Measurements from ENCODE around the gene MYOCD. TPM values are rescaled to one million over a fixed set of nuclear protein-coding genes. Genes with fewer than 3 reads are reported as not detected.

Gene MYOCD
- polyA plus RNA-seq, 2 of the 4 experiments (the other 2 are of a cell fraction), result 8.6 to 12.5 TPM

DNA sequence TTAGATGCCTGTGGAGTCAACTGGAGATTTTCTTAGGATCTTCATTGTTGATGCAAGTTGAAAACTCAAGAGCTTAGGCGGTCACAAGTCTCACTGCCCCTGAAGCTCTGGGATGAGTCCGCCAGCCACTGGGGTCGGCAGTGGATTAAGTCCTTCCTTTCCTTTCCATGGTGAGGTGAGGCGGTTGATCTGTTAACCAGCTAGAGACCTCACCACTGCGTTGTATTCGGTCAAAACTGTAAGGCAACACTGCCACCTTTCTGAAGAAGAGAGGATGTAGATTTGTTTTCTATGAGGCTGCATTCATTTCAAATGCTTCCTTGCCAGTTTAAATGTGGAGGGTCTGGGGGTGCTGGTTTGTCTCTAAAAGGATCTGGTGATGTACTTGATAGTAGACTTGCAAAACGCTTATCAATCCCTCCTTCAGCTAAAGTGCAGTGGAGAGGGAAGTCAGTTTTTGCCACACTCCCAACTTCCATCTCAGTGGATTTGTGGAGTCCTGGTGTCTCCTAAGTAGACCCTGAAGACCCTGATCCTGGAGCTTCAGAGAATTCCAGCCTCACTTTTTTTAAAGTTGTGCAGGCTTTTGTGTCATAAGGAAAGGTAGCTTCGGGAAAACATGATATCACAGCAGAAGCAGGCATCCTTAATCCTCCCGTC lies 1.7 kb downstream of the MYOCD start (continued):
- TF ChIP-seq, protein P1, sequence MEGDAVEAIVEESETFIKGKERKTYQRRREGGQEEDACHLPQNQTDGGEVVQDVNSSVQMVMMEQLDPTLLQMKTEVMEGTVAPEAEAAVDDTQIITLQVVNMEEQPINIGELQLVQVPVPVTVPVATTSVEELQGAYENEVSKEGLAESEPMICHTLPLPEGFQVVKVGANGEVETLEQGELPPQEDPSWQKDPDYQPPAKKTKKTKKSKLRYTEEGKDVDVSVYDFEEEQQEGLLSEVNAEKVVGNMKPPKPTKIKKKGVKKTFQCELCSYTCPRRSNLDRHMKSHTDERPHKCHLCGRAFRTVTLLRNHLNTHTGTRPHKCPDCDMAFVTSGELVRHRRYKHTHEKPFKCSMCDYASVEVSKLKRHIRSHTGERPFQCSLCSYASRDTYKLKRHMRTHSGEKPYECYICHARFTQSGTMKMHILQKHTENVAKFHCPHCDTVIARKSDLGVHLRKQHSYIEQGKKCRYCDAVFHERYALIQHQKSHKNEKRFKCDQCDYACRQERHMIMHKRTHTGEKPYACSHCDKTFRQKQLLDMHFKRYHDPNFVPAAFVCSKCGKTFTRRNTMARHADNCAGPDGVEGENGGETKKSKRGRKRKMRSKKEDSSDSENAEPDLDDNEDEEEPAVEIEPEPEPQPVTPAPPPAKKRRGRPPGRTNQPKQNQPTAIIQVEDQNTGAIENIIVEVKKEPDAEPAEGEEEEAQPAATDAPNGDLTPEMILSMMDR (IDR thresholded peaks at IDR 0.05), result peak; percentile 92
- TF ChIP-seq ZSCAN20 (CRISPR knock-in tag; IDR thresholded peaks at IDR 0.05), result no peak
- TF ChIP-seq NR3C1 (IDR thresholded peaks at IDR 0.05), result no peak
- TF ChIP-seq TFCP2L1 (CRISPR knock-in tag; IDR thresholded peaks at IDR 0.05), result no peak
- TF ChIP-seq HOXB5 (CRISPR knock-in tag; IDR thresholded peaks at IDR 0.05), result no peak
- no peak for TF ChIP-seq NFE2L2 (conservative IDR thresholded peaks at IDR 0.05; ENCODE audit: low read length)
- TF ChIP-seq SMC3 (IDR thresholded peaks at IDR 0.05), result peak; percentile 95
- no peak for TF ChIP-seq CHD4 (IDR thresholded peaks at IDR 0.05; ENCODE audit: borderline replicate concordance)
- TF ChIP-seq, protein P2, sequence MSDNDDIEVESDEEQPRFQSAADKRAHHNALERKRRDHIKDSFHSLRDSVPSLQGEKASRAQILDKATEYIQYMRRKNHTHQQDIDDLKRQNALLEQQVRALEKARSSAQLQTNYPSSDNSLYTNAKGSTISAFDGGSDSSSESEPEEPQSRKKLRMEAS (IDR thresholded peaks at IDR 0.05), result no peak
- TF ChIP-seq RNF2 (IDR thresholded peaks at IDR 0.05; ENCODE audit: borderline replicate concordance, low read depth), result no peak

DNA sequence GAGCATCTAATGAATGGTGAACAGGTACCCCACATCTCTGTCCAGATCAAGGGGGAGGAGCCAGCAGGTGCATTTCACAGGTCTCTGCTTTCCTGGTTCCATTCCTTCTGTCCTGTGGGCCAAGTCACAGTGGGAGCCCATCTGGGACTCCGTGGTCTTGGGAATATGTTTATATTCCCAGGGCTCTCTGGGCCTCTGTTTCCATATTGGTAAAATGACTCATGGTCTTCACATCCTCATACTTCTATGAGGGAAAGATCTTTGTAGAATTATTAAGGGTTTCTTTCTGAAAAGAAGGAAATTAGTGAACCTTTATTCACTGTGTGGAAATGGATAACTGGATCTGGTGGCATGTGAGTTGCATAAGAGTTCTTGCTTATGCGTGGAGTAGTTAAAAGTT lies 6.2 kb downstream of the MYOCD start:
- Histone ChIP-seq H3K4me1 (peaks cover 19% of the 10 kb centered on the region; the same call in 2 of the 3 replicates), H3K4me2 (no peak overlapping the region), H3K4me3 (no peak overlapping the region), H3K9me3 (no peaks in the 10 kb centered on the region), H3K27ac (no peak overlapping the region)
- peak; percentile 89 for FAIRE-seq
- WGBS (ENCODE audit: missing lambda C conversion rate), result 58% methylated on average over 2 of the region's 2 CpGs
- CTCF ChIA-PET, result interaction anchor here (1.0 kb wide), 1 partner anchor 416 kb away, joined by 4 read pairs; no protein-coding TSS in a partner anchor
- no peak for DNase-seq (ENCODE audit: low read depth in 1 of 2, low spot score in 1 of 2)
- TF ChIP-seq EHF (CRISPR knock-in tag; IDR thresholded peaks at IDR 0.05), result no peak
- ATAC-seq, result no peak
- POLR2A ChIA-PET, result no interaction called here

DNA sequence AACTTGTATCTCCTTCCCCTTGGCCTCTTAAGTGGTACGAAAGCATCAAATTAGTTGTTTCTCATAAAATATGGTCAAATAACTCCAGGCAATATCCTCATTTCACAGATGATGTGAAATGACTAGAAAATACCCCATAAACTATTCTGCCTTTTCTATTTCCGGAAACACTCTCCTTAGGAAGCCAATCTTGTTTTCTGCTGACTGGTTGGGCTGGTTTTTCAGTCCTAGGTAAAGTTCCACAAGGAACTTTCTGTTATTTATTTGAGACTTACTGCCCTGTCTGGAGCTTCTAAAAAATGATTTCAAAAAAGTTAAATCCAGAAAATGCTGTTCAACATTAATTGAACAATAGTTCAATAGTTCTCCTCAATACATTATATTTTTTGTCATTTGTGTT lies 7.3 kb downstream of the MYOCD start:
- TF ChIP-seq POLR2AphosphoS2 (conservative IDR thresholded peaks at IDR 0.05; ENCODE audit: low read length) (no peak), NR3C1 (IDR thresholded peaks at IDR 0.05) (no peak), FOSL2 (IDR thresholded peaks at IDR 0.05) (no peak), FOSL2 (CRISPR knock-in tag; IDR thresholded peaks at IDR 0.05) (no peak), EHF (CRISPR knock-in tag; IDR thresholded peaks at IDR 0.05) (no peak), NPAS2 (CRISPR knock-in tag; IDR thresholded peaks at IDR 0.05; ENCODE audit: borderline replicate concordance) (no peak), E2F6 (IDR thresholded peaks at IDR 0.05; ENCODE audit: borderline replicate concordance, low read depth) (no peak), ZSCAN20 (CRISPR knock-in tag; IDR thresholded peaks at IDR 0.05) (no peak), ELK1 (IDR thresholded peaks at IDR 0.05; ENCODE audit: low read depth, low read length) (no peak), RNF2 (IDR thresholded peaks at IDR 0.05; ENCODE audit: borderline replicate concordance, low read depth) (no peak), RARB (CRISPR knock-in tag; IDR thresholded peaks at IDR 0.05) (no peak), SMC3 (IDR thresholded peaks at IDR 0.05) (no peak), ZFP36 (IDR thresholded peaks at IDR 0.05; ENCODE audit: borderline replicate concordance, partially characterized antibody) (no peak), MYC (IDR thresholded peaks at IDR 0.05; ENCODE audit: borderline replicate concordance, low read length) (no peak), HDAC2 (IDR thresholded peaks at IDR 0.05) (no peak), GATA3 (IDR thresholded peaks at IDR 0.05; ENCODE audit: borderline replicate concordance) (no peak), CBX2 (IDR thresholded peaks at IDR 0.05; ENCODE audit: borderline replicate concordance, low read depth) (no peak)
- TF ChIP-seq, protein P3, sequence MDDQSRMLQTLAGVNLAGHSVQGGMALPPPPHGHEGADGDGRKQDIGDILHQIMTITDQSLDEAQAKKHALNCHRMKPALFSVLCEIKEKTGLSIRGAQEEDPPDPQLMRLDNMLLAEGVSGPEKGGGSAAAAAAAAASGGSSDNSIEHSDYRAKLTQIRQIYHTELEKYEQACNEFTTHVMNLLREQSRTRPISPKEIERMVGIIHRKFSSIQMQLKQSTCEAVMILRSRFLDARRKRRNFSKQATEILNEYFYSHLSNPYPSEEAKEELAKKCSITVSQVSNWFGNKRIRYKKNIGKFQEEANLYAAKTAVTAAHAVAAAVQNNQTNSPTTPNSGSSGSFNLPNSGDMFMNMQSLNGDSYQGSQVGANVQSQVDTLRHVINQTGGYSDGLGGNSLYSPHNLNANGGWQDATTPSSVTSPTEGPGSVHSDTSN (IDR thresholded peaks at IDR 0.05), result no peak
- ChIA-PET CTCF (interaction anchor here (1.0 kb wide), 1 partner anchor 417 kb away, joined by 4 read pairs; no protein-coding TSS in a partner anchor), POLR2A (no interaction called here)
- no peak overlapping the region for H3K4me3 ChIP-seq
- no peak overlapping the region for H3K4me2 ChIP-seq
- FAIRE-seq (peak; percentile 65), ATAC-seq (no peak), DNase-seq (ENCODE audit: low read depth in 1 of 2, low spot score in 1 of 2) (no peak)
- H3K4me1 ChIP-seq, result peaks cover 12% of the 10 kb centered on the region; the same call in 1 of the 3 replicates
- H3K9me3 ChIP-seq, result no peaks in the 10 kb centered on the region
- H3K27ac ChIP-seq, result no peak overlapping the region
- WGBS (ENCODE audit: missing lambda C conversion rate), result 77% methylated on average over 2 of the region's 2 CpGs

Data from A549 (cell line).